ENCODE measurements around the gene MPL. TPM values are rescaled to one million over a fixed set of nuclear protein-coding genes. Genes with fewer than 3 reads are reported as not detected.
A peak's percentile ranks its signal among the peaks of the same experiment; 100 is the strongest.

MPL gene
- total and polyA plus RNA-seq, 2 of the 13 experiments (the other 11 are each of a cell fraction or from before 2014, with no cell fraction given) = not detected

GRCh38 chr1:43358746-43359693 lies 21.4 kb downstream of the MPL start, which contains the start of gene CDC20 (continued):
- TF ChIP-seq DZIP1 (CRISPR knock-in tag; IDR thresholded peaks at IDR 0.05) (no peak), KDM2A (CRISPR knock-in tag; IDR thresholded peaks at IDR 0.05; ENCODE audit: borderline replicate concordance, low read depth) (peak; percentile 80; the same call in 1 of the 2 replicates), EZH2 (conservative IDR thresholded peaks at IDR 0.05; ENCODE audit: low read depth, low read length) (no peak), ZNF326 (CRISPR knock-in tag; IDR thresholded peaks at IDR 0.05; ENCODE audit: borderline replicate concordance) (no peak), SNAPC2 (CRISPR knock-in tag; IDR thresholded peaks at IDR 0.05) (peak; percentile 92), ZNF788 (CRISPR knock-in tag; IDR thresholded peaks at IDR 0.05; ENCODE audit: borderline replicate concordance) (peak; percentile 45; the same call in 1 of the 2 replicates), HIVEP1 (CRISPR knock-in tag; IDR thresholded peaks at IDR 0.05) (no peak), ZNF609 (CRISPR knock-in tag; IDR thresholded peaks at IDR 0.05; ENCODE audit: borderline replicate concordance) (no peak), SAFB2 (CRISPR knock-in tag; IDR thresholded peaks at IDR 0.05; ENCODE audit: borderline replicate concordance, low read depth) (no peak), PATZ1 (CRISPR knock-in tag; IDR thresholded peaks at IDR 0.05) (no peak; the same call in 1 of the 2 replicates), HNF4G (IDR thresholded peaks at IDR 0.05; ENCODE audit: borderline replicate concordance, low read depth, low read length) (no peak), HNF4G (CRISPR knock-in tag; IDR thresholded peaks at IDR 0.05; ENCODE audit: borderline replicate concordance, low read depth) (no peak), ZNF512 (CRISPR knock-in tag; IDR thresholded peaks at IDR 0.05) (no peak), ELF3 (CRISPR knock-in tag; IDR thresholded peaks at IDR 0.05) (peak; percentile 45; the same call in 1 of the 2 replicates)

All from HepG2 (cell line).